Right lobe of liver (tissue), 6 donors: ENCODE data around the gene SAMD7. TPM values are rescaled to one million over a fixed set of nuclear protein-coding genes. Genes with fewer than 3 reads are reported as not detected.

Source experiments
- ATAC-seq, 4 donors: fragments of 200-7000 bp; cut with Tn5 transposase; one replicate each; pipeline ENCODE4 v1.9.1; 2020; ENCODE audit warnings: mild to moderate bottlenecking in 4 of 4, moderate library complexity in 4 of 4
- DNase-seq, 3 donors: peaks; one replicate each; pipeline ENCODE4 v3.0.0-alpha.2; 2020
- H3K27ac ChIP-seq, 3 donors: fragments of 200-600 bp; one replicate each; pipeline ENCODE4 v1.8.0; 2022
- H3K27me3 ChIP-seq, 2 donors: fragments of 200-600 bp; one replicate each; pipeline ENCODE4 v1.8.0; 2022
- H3K36me3 ChIP-seq, 4 donors: fragments of 200-600 bp; sonication (generic) in 1 of 4; one replicate each; pipeline versions ENCODE4 v1.5.1 to v1.8.0; 2017 to 2022; ENCODE audit warnings: control low read depth in 1 of 4
- H3K4me1 ChIP-seq, 4 donors: fragments of 200-600 bp; sonication (generic) in 1 of 4; one replicate each; pipeline versions ENCODE4 v1.5.1 to v1.8.0; 2017 to 2022; ENCODE audit warnings: control low read depth in 1 of 4
- H3K4me3 ChIP-seq, 3 donors: fragments of 200-600 bp; one replicate each; pipeline ENCODE4 v1.8.0; 2022
- H3K9me3 ChIP-seq, 4 donors: fragments of 200-600 bp; sonication (generic) in 1 of 4; one replicate each; pipeline versions ENCODE4 v1.5.1 to v1.8.0; 2017 to 2022; ENCODE audit warnings: control low read depth in 1 of 4
- POLR2A ChIP-seq: fragments of 450-650 bp; IDR thresholded peaks from one replicate; pipeline ENCODE4 v1.6.1; 2017; ENCODE audit warnings: antibody characterized with exemption, mild to moderate bottlenecking
- WGBS: methylation state at CpG from one replicate; pipeline ENCODE4 v1.1.6; 2018; ENCODE audit warnings: low coverage, low lambda C conversion rate; ENCODE audit not compliant: insufficient coverage; ENCODE audit errors: missing lambda C conversion rate; 5-methylcytosine and 5-hydroxymethylcytosine counted together
- intact Hi-C, 2 donors: fragments of 100-400 bp; cut with DNase I; formaldehyde crosslinking; loops; one replicate each; pipeline versions ENCODE4 v1.11.2 to v1.14.1; 2022
- total RNA-seq, 6 experiments: library from RNA; depleted of rRNA in 2 of 6; stranded (reverse); fragments of >200 nt in 2 of 6; fragmentation: NEBNext Ultra II Directional in 3 of 6; extraction: Animal tissue kit (Norgen Biotek cat#: 25700) in 3 of 6; gene quantifications; one replicate each; pipeline versions ENCODE4 v1.1.0 to v1.2.4, GENCODE V29; 2016 to 2023
- TF ChIP-seq, protein P1 (sequence below), 4 donors: fragments of 200-600 bp in 3 of 4; fragments of 450-650 bp in 1 of 4; IDR thresholded peaks; one replicate each; pipeline versions ENCODE4 v1.5.1 to v1.8.0; 2016 to 2022; ENCODE audit warnings: antibody characterized with exemption in 4 of 4, mild to moderate bottlenecking in 2 of 4
- donor health status: DM: no; HTN: yes; CAD: no.
- donor health status: DM: no; HTN: no; CAD: no.
- donor health status: DM: no; HTN: no; CAD: no.
- donor health status: DM: no; HTN: yes; CAD: no.
- donor health status: DM: no; HTN: yes; CAD: no.

The SAMD7 gene
- total RNA-seq, 6 experiments from 2014 or later, result not detected

DNA sequence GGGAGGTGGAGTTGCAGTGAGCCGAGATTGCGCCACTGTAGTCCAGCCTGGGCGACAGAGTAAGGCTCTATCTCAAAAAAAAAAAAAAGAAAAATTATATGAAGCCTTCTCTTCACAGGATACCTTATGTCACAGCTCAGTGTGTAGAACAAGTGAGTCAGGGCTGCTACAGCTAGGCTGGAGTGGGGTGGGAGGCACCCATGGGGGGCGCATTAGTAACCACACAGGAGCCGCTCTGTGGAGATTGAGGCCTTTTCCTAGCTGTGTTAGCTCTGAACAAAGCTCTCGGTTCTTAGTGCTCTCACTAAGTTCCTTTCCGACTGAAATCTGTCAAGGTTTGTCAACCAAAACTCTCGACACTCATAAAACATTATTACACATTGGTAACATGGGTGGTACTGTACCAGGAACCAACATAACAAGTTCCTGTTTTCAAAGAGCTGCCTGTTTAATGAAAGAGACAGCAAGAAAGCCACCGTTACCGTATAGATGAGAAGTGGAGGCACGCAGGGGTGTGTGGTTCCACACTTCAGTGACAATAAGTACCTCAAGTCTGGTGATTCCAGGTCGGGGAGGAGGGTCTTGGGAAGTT lies 46.1 kb upstream of the SAMD7 start:
- 67% methylated on average over 8 of the region's 12 CpGs for WGBS
- H3K4me1 ChIP-seq, result peaks cover 0 to 4% (median 2%) of the 10 kb centered on the region in 4 donors
- intact Hi-C loops, result no loop called here
- H3K36me3 ChIP-seq, result no peaks in the 10 kb centered on the region
- no peaks in the 10 kb centered on the region for H3K27me3 ChIP-seq
- ATAC-seq (no peak), DNase-seq (no peak)
- no peak for TF ChIP-seq POLR2A
- TF ChIP-seq, protein P1, sequence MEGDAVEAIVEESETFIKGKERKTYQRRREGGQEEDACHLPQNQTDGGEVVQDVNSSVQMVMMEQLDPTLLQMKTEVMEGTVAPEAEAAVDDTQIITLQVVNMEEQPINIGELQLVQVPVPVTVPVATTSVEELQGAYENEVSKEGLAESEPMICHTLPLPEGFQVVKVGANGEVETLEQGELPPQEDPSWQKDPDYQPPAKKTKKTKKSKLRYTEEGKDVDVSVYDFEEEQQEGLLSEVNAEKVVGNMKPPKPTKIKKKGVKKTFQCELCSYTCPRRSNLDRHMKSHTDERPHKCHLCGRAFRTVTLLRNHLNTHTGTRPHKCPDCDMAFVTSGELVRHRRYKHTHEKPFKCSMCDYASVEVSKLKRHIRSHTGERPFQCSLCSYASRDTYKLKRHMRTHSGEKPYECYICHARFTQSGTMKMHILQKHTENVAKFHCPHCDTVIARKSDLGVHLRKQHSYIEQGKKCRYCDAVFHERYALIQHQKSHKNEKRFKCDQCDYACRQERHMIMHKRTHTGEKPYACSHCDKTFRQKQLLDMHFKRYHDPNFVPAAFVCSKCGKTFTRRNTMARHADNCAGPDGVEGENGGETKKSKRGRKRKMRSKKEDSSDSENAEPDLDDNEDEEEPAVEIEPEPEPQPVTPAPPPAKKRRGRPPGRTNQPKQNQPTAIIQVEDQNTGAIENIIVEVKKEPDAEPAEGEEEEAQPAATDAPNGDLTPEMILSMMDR (IDR thresholded peaks at IDR 0.05), result no peak
- no peak overlapping the region for H3K4me3 ChIP-seq
- H3K27ac ChIP-seq, result no peak overlapping the region
- no peaks in the 10 kb centered on the region for H3K9me3 ChIP-seq

DNA sequence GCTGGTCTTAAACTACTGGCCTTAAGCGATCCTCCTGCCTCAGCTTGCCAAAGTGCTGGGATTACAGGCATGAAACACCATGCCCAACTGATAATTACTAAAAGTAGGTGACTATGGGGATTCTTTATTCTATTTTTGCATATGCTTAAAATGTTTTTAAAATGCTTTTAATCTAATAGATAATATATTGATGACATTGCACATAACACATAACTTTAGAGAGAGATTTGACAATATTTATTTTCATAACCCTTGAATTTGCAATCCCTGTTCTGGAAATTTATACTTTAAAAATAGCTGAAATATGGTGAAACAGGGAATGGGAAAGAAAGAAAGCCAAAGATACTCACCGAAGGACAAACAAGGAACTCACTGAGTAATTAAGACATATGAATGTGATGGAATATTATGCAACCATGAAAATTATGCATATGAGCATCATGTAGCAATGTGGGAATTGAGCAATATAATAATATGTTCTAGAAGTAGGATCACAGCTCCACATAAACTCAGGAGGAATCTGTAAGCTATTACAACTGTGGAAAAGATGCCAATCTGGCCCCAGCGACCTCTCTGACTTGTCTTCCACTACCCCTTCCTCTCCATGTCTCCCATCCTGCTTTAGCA lies 43.7 kb upstream of the SAMD7 start:
- intact Hi-C loops, result no loop called here

DNA sequence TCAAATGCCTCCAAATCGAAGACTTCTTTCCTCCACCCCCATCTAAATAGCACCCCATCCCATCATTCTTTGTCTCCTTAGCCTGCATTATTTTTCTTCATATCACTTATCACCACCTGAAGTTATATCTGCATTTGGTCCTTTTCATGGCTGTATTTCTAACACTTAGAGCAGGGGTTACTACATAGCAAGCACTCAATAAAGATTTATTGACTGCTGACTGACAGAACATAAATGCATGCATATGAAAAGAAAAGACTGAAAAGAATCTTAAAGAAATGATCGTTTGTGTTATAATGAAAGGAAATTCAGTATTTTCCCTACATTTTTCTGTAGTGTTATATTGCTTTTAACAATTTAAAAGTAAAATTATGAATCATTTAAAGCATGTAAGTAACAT lies 43.0 kb upstream of the SAMD7 start:
- Histone ChIP-seq H3K9me3 (no peaks in the 10 kb centered on the region), H3K27ac (no peak overlapping the region), H3K4me3 (no peak overlapping the region), H3K36me3 (no peaks in the 10 kb centered on the region), H3K4me1 (peaks cover 0 to 6% (median 3%) of the 10 kb centered on the region in 4 donors), H3K27me3 (no peaks in the 10 kb centered on the region)
- ATAC-seq, result no peak
- DNase-seq, result no peak
- TF ChIP-seq, protein P1 (IDR thresholded peaks at IDR 0.05), result no peak
- no peak for TF ChIP-seq POLR2A
- WGBS, result 78% methylated on average over 2 of the region's 2 CpGs
- intact Hi-C loops, result no loop called here

More for the DNA sequence above, 43.7 kb upstream of the SAMD7 start:
- H3K27ac ChIP-seq, result no peak overlapping the region
- no peaks in the 10 kb centered on the region for H3K36me3 ChIP-seq
- 85% methylated on average over 3 of the region's 3 CpGs for WGBS
- ATAC-seq, result no peak
- H3K4me3 ChIP-seq, result no peak overlapping the region
- no peaks in the 10 kb centered on the region for H3K27me3 ChIP-seq
- H3K4me1 ChIP-seq, result peaks cover 0 to 6% (median 3%) of the 10 kb centered on the region in 4 donors
- TF ChIP-seq, protein P1 (IDR thresholded peaks at IDR 0.05), result no peak
- no peak for TF ChIP-seq POLR2A
- no peaks in the 10 kb centered on the region for H3K9me3 ChIP-seq
- DNase-seq, result no peak

DNA sequence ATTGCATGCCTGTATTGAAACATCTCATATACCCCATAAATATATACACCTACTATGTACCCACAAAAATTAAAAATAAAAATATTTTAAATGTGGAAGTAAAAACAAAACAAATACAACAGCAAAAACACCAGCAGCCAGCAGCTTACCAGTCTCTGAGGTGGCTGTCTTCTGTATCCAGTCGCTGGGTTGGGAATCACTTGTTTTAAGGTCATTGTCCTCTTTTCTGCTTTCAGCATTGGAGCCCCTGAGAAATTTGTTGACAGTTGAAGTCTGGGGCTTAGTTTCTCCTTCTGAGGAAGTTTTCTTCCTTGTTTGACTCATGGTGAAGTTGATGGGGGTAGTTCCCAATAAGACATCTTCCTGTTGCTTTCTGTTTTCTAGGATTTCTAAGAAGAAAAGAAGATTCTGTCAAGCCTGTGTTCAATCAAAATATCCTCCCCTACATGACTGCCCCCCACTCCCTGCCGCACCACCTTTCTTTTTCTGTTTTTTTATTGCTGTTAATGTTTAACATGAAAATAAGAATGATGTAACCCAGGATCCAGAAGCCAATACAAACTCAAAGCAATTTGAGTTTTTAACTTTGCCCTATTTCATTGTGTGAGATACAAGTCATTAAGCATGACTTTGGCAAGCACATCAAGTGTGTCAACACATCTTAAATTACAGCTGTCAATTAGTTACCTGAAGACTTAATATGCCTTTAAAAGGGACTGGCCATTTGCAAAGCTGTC lies 41.7 kb upstream of the SAMD7 start, which contains the start of gene LRRC31:
TSS of gene LRRC31 (minus strand) at position 452 of the 737 bp plus-strand sequence. CDS start at position 324, 128 bp downstream.
- no peaks in the 10 kb centered on the region for H3K9me3 ChIP-seq
- no peaks in the 10 kb centered on the region for H3K27me3 ChIP-seq
- intact Hi-C loops, result no loop called here
- H3K4me3 ChIP-seq, result peak within 1 kb of the TSS in 2 of 3 donors; percentile 18 to 34
- H3K27ac ChIP-seq, result peak within 1 kb of the TSS in 2 of 3 donors; percentile 18 to 65
- DNase-seq (no peak), ATAC-seq (peak; percentile 81 to 91 (median 88))
- H3K4me1 ChIP-seq, result peaks cover 0 to 6% (median 3%) of the 10 kb centered on the region in 4 donors
- WGBS, result 28% methylated on average over 2 of the region's 2 CpGs
- TF ChIP-seq, protein P1 (IDR thresholded peaks at IDR 0.05), result no peak
- no peak for TF ChIP-seq POLR2A
- H3K36me3 ChIP-seq, result no peaks in the 10 kb centered on the region
